ELR (cell line): ENCODE data around the gene PRRT1.
"Not testable (repeated sequence)": the region's sequence is repeated elsewhere in the genome, so short reads cannot be mapped to it uniquely, and the experiment has no call there.

Experiments used
- DNase-seq: peaks from one replicate; pipeline ENCODE4 v3.0.0-alpha.2; 2015; ENCODE audit warnings: low read depth

Gene PRRT1

DNA sequence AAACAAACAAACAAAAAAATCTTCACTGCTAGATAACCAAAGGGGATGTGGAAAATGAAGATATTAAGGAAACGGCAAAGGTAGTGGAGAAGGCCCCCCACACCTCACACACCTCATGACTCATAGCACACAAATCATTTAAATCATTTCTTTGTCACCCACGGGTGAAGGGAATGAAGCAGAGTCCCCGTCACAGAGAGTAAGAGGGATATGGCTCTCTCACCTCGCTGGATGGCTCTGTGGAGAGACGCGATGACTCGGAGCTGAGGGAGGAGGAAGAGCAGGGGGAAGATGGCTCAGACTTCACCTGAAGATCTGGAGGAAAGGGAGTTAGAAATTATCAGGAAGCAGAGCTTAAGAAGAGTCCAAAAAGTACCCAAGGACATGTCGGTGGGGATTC is 24.9 kb downstream of the PRRT1 start:
- DNase-seq, result peak; percentile 45

GRCh38 chr6:32123681-32124080 is 28.1 kb downstream of the PRRT1 start:
- DNase-seq, result no peak

GRCh38 chr6:32120573-32121059 is 31.1 kb downstream of the PRRT1 start:
- DNase-seq, result no peak

GRCh38 chr6:32118782-32119628 is 32.7 kb downstream of the PRRT1 start:
- DNase-seq, result peak; percentile 88

DNA sequence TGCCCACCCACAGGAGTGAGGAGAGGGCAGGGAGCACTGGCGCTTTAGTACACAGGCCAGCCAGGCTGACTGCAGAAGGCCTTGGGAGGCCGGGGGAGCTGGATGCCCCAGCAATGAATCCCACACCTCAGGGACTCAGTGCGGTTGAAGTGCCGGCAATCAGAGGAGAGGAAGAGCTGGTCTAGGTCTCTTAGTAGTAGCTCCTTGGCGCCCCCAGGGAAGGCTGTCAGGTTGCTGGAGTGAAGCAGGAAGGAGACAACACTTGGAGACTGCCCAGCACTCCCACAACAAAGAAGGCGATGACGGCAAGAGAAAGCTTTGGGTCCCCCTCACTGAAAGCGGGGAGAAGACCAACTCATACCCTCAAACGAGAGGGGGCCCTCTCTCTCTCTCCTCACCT is 34.3 kb downstream of the PRRT1 start:
- DNase-seq, result peak; percentile 55

DNA sequence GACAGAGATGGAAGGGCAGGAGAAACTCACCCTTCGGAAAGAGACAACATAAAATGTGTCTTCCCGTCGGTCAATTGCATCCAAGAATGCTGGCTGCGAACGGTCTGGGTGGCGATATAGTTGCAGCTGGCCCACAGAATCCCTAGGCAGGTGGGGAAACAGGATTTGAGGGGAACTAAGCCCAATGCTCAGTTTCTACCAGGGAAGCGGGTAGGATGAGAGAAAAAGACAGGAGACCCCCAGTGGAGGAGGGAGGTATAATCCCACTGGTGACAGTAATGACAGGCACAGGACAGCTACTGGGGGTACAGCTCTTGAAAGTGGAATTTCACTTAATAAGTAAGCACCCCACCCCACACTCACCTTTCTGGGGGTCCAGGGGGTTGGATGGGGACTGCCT is 35.1 kb downstream of the PRRT1 start:
- peak; percentile 63 for DNase-seq

GRCh38 chr6:32115623-32116022 is 36.1 kb downstream of the PRRT1 start:
- peak; percentile 43 for DNase-seq

GRCh38 chr6:32114796-32115195 is 36.9 kb downstream of the PRRT1 start:
- peak; percentile 98 for DNase-seq

GRCh38 chr6:32113386-32114352 is 38.1 kb downstream of the PRRT1 start:
- DNase-seq, result peak; percentile 97

DNA sequence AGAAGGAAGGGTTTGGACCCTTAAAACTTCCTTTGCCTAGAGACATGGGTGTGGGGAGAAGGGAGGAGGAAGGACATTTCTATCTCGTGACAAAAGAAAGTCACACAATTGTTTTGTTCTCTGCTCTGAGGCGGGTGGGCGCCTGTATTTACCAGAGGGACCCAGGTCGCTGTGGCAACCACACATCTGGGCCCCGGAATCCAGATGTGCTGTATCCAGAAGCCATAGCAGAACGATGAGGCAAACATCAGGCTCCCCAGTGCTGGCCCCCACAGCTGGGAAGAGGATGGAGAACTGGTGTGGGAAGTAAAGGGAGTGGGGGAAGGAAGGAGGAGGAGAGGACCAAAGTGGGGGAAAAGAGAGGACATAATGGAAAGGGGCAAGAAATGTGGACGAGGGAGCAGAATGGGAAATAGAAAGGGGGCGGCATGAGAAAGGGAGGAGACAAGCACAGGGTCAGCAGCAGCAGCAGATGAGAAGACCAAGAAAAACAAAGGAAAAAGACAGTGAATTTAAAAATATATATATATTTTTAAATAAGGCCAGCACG is 39.2 kb downstream of the PRRT1 start:
- DNase-seq, result no peak

GRCh38 chr6:32111424-32112066 is 40.2 kb downstream of the PRRT1 start:
- DNase-seq, result no peak

DNA sequence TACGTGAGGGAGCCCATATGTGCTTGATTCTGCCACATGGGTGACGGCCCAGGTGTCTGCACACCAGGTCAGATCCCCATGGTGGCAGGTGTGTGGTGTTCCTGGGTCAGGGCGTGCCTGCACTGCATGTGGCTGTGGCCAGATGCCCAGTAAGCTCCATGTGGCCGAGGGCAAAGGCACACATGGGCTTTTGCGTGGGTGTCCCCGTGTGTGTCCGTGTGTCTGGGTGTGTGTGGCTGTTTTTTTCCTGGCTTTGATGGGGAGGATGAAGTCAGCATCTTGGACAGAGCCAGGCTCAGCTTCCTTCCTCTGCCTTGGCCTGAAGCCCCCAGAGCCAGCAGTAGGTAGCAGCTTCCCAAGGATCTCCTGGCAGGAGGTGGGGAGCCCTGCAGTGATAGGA is 41.1 kb downstream of the PRRT1 start:
- no peak for DNase-seq

DNA sequence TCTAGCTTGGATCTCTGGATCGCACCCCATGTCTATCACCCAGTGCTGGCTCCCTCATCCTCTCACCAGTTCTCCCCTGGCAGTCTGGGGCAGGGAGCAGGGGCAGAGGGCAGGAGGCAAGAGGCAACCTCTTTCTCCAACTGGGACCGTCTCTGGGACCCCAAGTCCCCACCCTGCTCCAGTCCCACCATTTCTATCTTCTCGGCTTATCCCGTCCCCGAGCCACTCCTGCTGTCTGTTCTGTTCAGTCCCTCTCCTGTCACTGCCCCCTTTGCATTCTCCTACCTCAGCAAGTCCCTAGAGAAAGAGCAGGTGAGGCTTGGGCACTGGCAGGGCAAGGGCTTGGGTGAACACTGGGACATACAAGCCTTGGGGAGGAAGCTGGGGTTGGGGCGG is 42.0 kb downstream of the PRRT1 start:
- DNase-seq, result no peak

- DNase-seq, result no peak
Observed at GRCh38 chr6:32109114-32109764, 42.5 kb downstream of the PRRT1 start, which contains the start of gene TNXB. TSS of gene TNXB (minus strand) at chr6:32109338. CDS start at chr6:32098198, 11,140 bp downstream.

DNA sequence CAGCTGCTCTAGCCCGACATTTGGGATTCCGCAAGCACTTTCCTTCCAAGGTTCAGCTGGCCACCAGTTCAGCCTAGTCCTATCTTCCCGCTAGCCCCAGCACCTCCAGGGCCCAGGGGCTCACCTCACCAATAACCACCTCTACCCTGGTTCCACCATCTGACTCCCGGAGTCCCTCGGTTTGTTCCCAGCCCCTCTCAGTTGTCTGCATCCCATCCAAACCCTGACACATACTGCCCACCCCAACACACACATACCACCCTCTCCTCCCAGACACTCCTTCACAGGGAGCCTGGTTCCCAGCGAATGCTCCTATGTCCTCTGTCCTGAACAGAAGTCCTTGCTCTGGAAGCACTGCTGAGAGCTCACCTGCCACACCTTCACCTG is 43.0 kb downstream of the PRRT1 start:
- no peak for DNase-seq

DNA sequence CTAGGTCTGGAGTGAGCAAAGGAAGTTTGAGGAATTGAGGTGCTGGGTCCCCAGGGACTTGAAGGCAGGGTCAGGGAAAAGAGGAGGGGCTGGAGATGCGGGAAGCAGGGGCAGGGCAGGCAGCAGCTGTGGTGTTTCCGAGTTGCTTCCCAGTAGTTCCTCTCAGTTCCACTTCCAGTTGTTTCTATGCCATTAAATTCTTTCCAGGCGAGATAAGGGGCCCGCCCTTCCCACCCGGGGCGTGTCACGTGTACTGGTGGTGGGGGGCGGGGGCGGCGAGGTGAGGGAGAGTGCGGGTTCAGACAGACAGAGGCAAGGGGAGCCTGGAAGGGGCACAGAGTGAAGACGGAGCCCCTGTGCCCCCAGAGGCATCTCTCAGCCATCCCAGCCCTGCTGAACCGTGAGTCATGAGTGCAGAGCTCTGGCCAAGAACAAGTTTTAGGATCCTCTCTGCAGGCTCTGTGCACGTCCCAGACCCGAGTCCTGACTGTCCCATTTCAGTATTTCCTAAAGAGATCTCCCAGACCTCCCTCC is 43.6 kb downstream of the PRRT1 start:
- peak; percentile 62 for DNase-seq

DNA sequence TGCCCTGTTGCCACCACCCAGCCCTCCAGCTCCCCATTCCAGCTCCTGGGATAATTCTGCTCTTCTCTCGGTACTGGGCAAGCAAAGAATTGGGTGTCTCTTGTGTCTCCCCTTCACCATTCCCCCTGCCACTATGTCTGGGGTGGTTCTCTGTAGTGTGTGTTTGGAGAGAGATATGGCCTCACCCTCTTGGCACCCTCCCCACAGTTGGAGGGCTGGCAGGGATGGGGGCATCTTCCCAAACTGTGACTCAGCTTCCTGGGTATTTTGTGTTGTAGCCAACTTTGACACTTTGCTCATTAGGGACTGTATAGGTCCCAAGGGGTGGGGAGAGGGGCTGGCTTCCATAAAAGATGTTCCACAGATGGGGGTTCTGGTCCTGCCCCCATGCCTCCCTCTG is 44.3 kb downstream of the PRRT1 start:
- DNase-seq, result no peak

GRCh38 chr6:32105433-32105832 is 46.3 kb downstream of the PRRT1 start:
- DNase-seq, result peak; percentile 53

DNA sequence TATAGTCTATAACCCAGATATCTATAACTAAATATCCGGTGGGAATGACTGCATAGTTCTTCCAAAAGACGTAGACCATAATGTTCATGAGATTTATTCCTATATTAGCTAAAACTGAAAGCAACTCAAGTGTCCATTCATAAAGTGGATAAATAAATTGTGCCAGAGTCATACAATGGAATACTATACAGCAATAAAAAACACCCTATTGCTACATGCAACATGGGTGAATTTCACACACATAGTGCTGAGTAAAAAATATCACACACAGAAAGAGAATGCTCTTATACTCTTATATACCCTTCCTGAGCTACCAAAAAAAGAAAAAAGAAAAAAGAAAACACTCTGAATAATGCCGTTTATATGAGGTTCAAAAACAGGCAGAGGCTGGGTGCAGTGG is 49.5 kb downstream of the PRRT1 start:
- DNase-seq, result no peak

- DNase-seq, result not testable (repeated sequence)
Observed at GRCh38 chr6:32100251-32100650, 51.5 kb downstream of the PRRT1 start.
